Measurements from ENCODE around the gene ROR1.

Gene ROR1

GRCh38 chr1:64186138-64186897 is 412.5 kb downstream of the ROR1 start:
- no peaks in the 10 kb centered on the region for H3K27me3 ChIP-seq (ENCODE audit: control insufficient read depth, insufficient read depth, low read length)
- no peak overlapping the region for H3K9ac ChIP-seq
- no peaks in the 10 kb centered on the region for H3K4me1 ChIP-seq
- H3K9me3 ChIP-seq (ENCODE audit: control insufficient read depth, low read length), result no peaks in the 10 kb centered on the region
- no peak overlapping the region for H3K4me2 ChIP-seq (ENCODE audit: low read length)
- no peak overlapping the region for H2AFZ ChIP-seq
- H3K79me2 ChIP-seq, result no peaks in the 10 kb centered on the region
- TF ChIP-seq CTCF (IDR thresholded peaks at IDR 0.05), result no peak
- no peak overlapping the region for H3K27ac ChIP-seq
- no peak overlapping the region for H3K4me3 ChIP-seq (ENCODE audit: low read depth, low read length)
- H3K36me3 ChIP-seq (ENCODE audit: control insufficient read depth, insufficient read depth, low read length), result no peaks in the 10 kb centered on the region

- Histone ChIP-seq H3K36me3 (ENCODE audit: control insufficient read depth, insufficient read depth, low read length) (no peaks in the 10 kb centered on the region), H3K9me3 (ENCODE audit: control insufficient read depth, low read length) (no peaks in the 10 kb centered on the region), H3K27ac (no peak overlapping the region), H3K4me2 (ENCODE audit: low read length) (no peak overlapping the region), H3K9ac (no peak overlapping the region), H3K4me1 (no peaks in the 10 kb centered on the region), H2AFZ (no peak overlapping the region), H3K79me2 (no peaks in the 10 kb centered on the region), H3K4me3 (ENCODE audit: low read depth, low read length) (no peak overlapping the region), H3K27me3 (ENCODE audit: control insufficient read depth, insufficient read depth, low read length) (no peaks in the 10 kb centered on the region)
- TF ChIP-seq CTCF (IDR thresholded peaks at IDR 0.05), result no peak
Observed at GRCh38 chr1:64186898-64187280, 413.1 kb downstream of the ROR1 start.

GRCh38 chr1:64187646-64188045 is 413.8 kb downstream of the ROR1 start:
- no peak overlapping the region for H3K9ac ChIP-seq
- H3K4me1 ChIP-seq, result no peaks in the 10 kb centered on the region
- H3K27me3 ChIP-seq (ENCODE audit: control insufficient read depth, insufficient read depth, low read length), result no peaks in the 10 kb centered on the region
- H3K4me3 ChIP-seq (ENCODE audit: low read depth, low read length), result no peak overlapping the region
- no peak overlapping the region for H3K27ac ChIP-seq
- H3K4me2 ChIP-seq (ENCODE audit: low read length), result no peak overlapping the region
- no peaks in the 10 kb centered on the region for H3K79me2 ChIP-seq
- no peaks in the 10 kb centered on the region for H3K36me3 ChIP-seq (ENCODE audit: control insufficient read depth, insufficient read depth, low read length)
- no peak for TF ChIP-seq CTCF (IDR thresholded peaks at IDR 0.05)
- H3K9me3 ChIP-seq (ENCODE audit: control insufficient read depth, low read length), result no peaks in the 10 kb centered on the region
- no peak overlapping the region for H2AFZ ChIP-seq

- TF ChIP-seq CTCF (IDR thresholded peaks at IDR 0.05), result no peak
- Histone ChIP-seq H3K27me3 (ENCODE audit: control insufficient read depth, insufficient read depth, low read length) (no peaks in the 10 kb centered on the region), H3K79me2 (no peaks in the 10 kb centered on the region), H3K4me1 (no peaks in the 10 kb centered on the region), H3K9me3 (ENCODE audit: control insufficient read depth, low read length) (no peaks in the 10 kb centered on the region), H3K36me3 (ENCODE audit: control insufficient read depth, insufficient read depth, low read length) (no peaks in the 10 kb centered on the region), H2AFZ (no peak overlapping the region), H3K27ac (no peak overlapping the region), H3K9ac (no peak overlapping the region), H3K4me3 (ENCODE audit: low read depth, low read length) (no peak overlapping the region), H3K4me2 (ENCODE audit: low read length) (no peak overlapping the region)
Observed at GRCh38 chr1:64192290-64192689, 418.5 kb downstream of the ROR1 start.

All from parathyroid adenoma (tissue), 2 donors.